Karpas-422 (cell line): ENCODE data around the gene SMG6. TPM values are rescaled to one million over a fixed set of nuclear protein-coding genes. Genes with fewer than 3 reads are reported as not detected.

ENCODE experiments used
- DNase-seq: peaks from one replicate; pipeline ENCODE4 v3.0.0-alpha.2; 2015
- H2AFZ ChIP-seq: fragments of 200-600 bp; sonication (generic); 2 replicates; pipeline ENCODE4 v1.6.1; 2014; ENCODE audit warnings: antibody characterized with exemption, low read length, mixed read lengths
- H3K27ac ChIP-seq: fragments of 200-600 bp; sonication (generic); 2 replicates; pipeline ENCODE4 v1.5.1; 2014; ENCODE audit warnings: mild to moderate bottlenecking, low read length, moderate library complexity
- H3K27me3 ChIP-seq: fragments of 200-600 bp; sonication (generic); 2 replicates; pipeline ENCODE4 v1.6.1; 2014; ENCODE audit warnings: low read length, mixed read lengths
- H3K36me3 ChIP-seq: fragments of 200-600 bp; sonication (generic); 2 replicates; pipeline ENCODE4 v1.6.1; 2014; ENCODE audit warnings: low read length, mixed read lengths; ENCODE audit not compliant: insufficient read depth
- H3K4me1 ChIP-seq: fragments of 200-600 bp; sonication (generic); 2 replicates; pipeline ENCODE4 v1.6.1; 2014; ENCODE audit warnings: mild to moderate bottlenecking, low read length, mixed read lengths
- H3K4me2 ChIP-seq: fragments of 200-600 bp; sonication (generic); 2 replicates; pipeline ENCODE4 v1.6.1; 2014; ENCODE audit warnings: low read length, low read depth, mild to moderate bottlenecking; ENCODE audit not compliant: poor library complexity, severe bottlenecking
- H3K4me3 ChIP-seq: fragments of 200-600 bp; sonication (generic); 2 replicates; pipeline ENCODE4 v1.5.1; 2014; ENCODE audit warnings: mild to moderate bottlenecking, antibody characterized with exemption, low read length, mixed read lengths
- H3K79me2 ChIP-seq: fragments of 200-600 bp; sonication (generic); 2 replicates; pipeline ENCODE4 v1.6.1; 2014; ENCODE audit warnings: mild to moderate bottlenecking, low read length, mixed read lengths
- H3K9ac ChIP-seq: fragments of 200-600 bp; sonication (generic); 2 replicates; pipeline ENCODE4 v1.6.0; 2014; ENCODE audit warnings: low read length
- H3K9me2 ChIP-seq: fragments of 200-600 bp; sonication (generic), shearing (Covaris generic); replicated peaks from 2 replicates; pipeline ENCODE4 v1.6.0; 2014; ENCODE audit warnings: mild to moderate bottlenecking, low read length, moderate library complexity; ENCODE audit not compliant: insufficient read depth
- H3K9me3 ChIP-seq: fragments of 300-700, 200-600 bp; sonication (generic); 2 replicates; pipeline ENCODE4 v1.6.1; 2014; ENCODE audit warnings: low read length, mixed read lengths
- H4K20me1 ChIP-seq: fragments of 200-600 bp; sonication (generic); 2 replicates; pipeline ENCODE4 v1.6.1; 2014; ENCODE audit warnings: mild to moderate bottlenecking, antibody characterized with exemption, low read length, low read depth; ENCODE audit not compliant: insufficient read depth
- total RNA-seq: library from RNA; depleted of rRNA; stranded (reverse); fragments of >200 nt; shearing (Covaris generic); gene quantifications from 2 replicates; pipeline ENCODE4 v1.2.3, GENCODE V29; 2014; ENCODE audit warnings: low replicate concordance

The SMG6 gene
- total RNA-seq, 1 experiment from 2014 or later = 10.2 TPM

DNA sequence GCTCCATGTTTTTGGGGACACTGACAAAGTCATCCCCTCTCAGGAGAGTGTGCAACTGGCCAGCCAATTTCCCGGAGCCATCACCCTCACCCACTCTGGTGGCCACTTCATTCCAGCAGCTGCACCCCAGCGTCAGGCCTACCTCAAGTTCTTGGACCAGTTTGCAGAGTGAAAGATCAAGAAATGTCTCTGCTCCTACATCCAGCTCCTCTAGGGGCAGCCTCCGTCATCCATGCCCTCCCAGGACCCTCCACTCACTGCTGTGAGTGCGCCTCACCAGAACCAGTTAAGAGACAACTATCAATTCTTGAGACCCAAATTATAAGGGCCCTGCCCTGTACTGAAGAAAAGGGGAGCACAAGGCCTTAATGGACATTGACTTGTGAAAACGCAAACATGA lies 260.7 kb downstream of the SMG6 start:
- Histone ChIP-seq H3K27me3 (no peaks in the 10 kb centered on the region), H3K9ac (peak overlapping the region; percentile 84), H3K36me3 (peaks cover 15% of the 10 kb centered on the region), H3K4me1 (peaks cover 28% of the 10 kb centered on the region), H3K9me2 (no peaks in the 10 kb centered on the region), H4K20me1 (no peaks in the 10 kb centered on the region), H3K27ac (no peak overlapping the region), H3K4me2 (peak overlapping the region; percentile 99), H2AFZ (no peak overlapping the region), H3K9me3 (no peaks in the 10 kb centered on the region), H3K4me3 (peak overlapping the region; percentile 95; the same call in 1 of the 2 replicates), H3K79me2 (peaks cover 10% of the 10 kb centered on the region; the same call in 1 of the 2 replicates)
- DNase-seq = no peak

GRCh38 chr17:2042390-2042847 lies 261.2 kb downstream of the SMG6 start:
- Histone ChIP-seq H2AFZ (peak overlapping the region; percentile 67; the same call in 1 of the 2 replicates), H4K20me1 (no peaks in the 10 kb centered on the region; the same call in 1 of the 2 replicates), H3K27me3 (no peaks in the 10 kb centered on the region)

DNA sequence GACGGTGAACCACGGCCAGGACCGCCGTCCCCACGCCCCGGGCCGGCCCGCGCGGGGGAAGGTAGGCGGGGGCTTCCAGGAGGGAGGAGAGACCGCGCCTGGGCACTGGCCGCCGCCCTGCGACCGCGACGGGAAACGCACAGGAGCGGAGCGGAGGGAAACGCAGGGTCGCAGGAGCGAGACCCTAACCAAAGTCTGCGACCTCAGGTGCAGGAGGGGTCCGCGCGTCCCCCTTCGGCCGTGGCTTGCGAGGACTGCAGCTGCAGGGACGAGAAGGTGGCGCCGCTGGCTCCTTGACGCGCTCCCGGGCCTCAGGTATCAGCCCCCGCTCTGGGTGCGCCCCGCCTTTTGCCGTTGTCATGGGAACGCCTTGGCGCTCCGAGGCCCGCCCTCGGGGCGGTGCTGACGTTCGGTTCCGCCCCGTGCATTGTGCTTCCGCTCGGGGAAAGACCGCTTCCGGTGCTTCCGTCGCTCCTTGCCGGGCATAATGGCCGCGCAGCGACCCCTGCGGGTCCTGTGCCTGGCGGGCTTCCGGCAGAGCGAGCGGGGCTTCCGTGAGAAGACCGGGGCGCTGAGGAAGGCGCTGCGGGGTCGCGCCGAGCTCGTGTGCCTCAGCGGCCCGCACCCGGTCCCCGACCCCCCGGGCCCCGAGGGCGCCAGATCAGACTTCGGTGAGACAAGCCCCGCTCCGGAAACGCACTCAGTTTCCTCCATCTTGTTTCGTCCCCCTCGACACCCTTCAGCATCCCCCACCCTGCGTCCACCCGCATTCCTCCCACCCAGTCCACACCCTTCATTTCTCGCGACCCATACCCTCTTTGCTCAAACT lies 261.8 kb downstream of the SMG6 start, which contains the start of gene OVCA2:
Gene OVCA2 (plus strand): TSS at position 462 of the 829 bp plus-strand sequence. CDS start 26 bp downstream, at position 488.
- DNase-seq = peak; percentile 99
- peaks cover 34% of the 10 kb centered on the region for H3K4me1 ChIP-seq
- H2AFZ ChIP-seq = peak within 1 kb of the TSS; percentile 67; the same call in 1 of the 2 replicates

More at GRCh38 chr17:2042390-2042847, 261.2 kb downstream of the SMG6 start:
- H3K4me2 ChIP-seq = peak overlapping the region; percentile 99
- peaks cover 10% of the 10 kb centered on the region; the same call in 1 of the 2 replicates for H3K79me2 ChIP-seq
- peak overlapping the region; percentile 84 for H3K9ac ChIP-seq
- peaks cover 33% of the 10 kb centered on the region for H3K4me1 ChIP-seq
- H3K27ac ChIP-seq = peak overlapping the region; percentile 45
- no peaks in the 10 kb centered on the region for H3K9me2 ChIP-seq
- peaks cover 15% of the 10 kb centered on the region for H3K36me3 ChIP-seq
- no peak for DNase-seq
- H3K9me3 ChIP-seq = no peaks in the 10 kb centered on the region
- peak overlapping the region; percentile 95 for H3K4me3 ChIP-seq

GRCh38 chr17:2040942-2041560 lies 262.5 kb downstream of the SMG6 start:
- Histone ChIP-seq H3K79me2 (peaks cover 10% of the 10 kb centered on the region; the same call in 1 of the 2 replicates), H3K36me3 (peaks cover 24% of the 10 kb centered on the region), H3K4me2 (peak overlapping the region; percentile 99), H3K4me1 (peaks cover 39% of the 10 kb centered on the region), H3K9ac (peak overlapping the region; percentile 84), H3K9me2 (no peaks in the 10 kb centered on the region), H2AFZ (no peak overlapping the region), H3K27ac (no peak overlapping the region), H3K27me3 (no peaks in the 10 kb centered on the region), H4K20me1 (peaks cover 10% of the 10 kb centered on the region; the same call in 1 of the 2 replicates), H3K9me3 (no peaks in the 10 kb centered on the region), H3K4me3 (peak overlapping the region; percentile 95)
- no peak for DNase-seq

More for the DNA sequence above, 261.8 kb downstream of the SMG6 start, which contains the start of gene OVCA2:
- peak within 1 kb of the TSS; percentile 95 for H3K4me3 ChIP-seq
- peaks cover 10% of the 10 kb centered on the region; the same call in 1 of the 2 replicates for H3K79me2 ChIP-seq
- H3K9ac ChIP-seq = peak within 1 kb of the TSS; percentile 84
- H3K36me3 ChIP-seq = peaks cover 17% of the 10 kb centered on the region
- no peaks in the 10 kb centered on the region for H3K9me3 ChIP-seq
- H3K4me2 ChIP-seq = peak within 1 kb of the TSS; percentile 99
- H3K27me3 ChIP-seq = no peaks in the 10 kb centered on the region
- no peaks in the 10 kb centered on the region for H3K9me2 ChIP-seq
- H3K27ac ChIP-seq = peak within 1 kb of the TSS; percentile 45
- peaks cover 4% of the 10 kb centered on the region; the same call in 1 of the 2 replicates for H4K20me1 ChIP-seq

- H3K4me2 ChIP-seq = no peak overlapping the region
- no peaks in the 10 kb centered on the region for H3K9me2 ChIP-seq
- H3K4me3 ChIP-seq = no peak overlapping the region
- H3K79me2 ChIP-seq = peaks cover 10% of the 10 kb centered on the region; the same call in 1 of the 2 replicates
- H3K27me3 ChIP-seq = no peaks in the 10 kb centered on the region
- DNase-seq = no peak
- peaks cover 28% of the 10 kb centered on the region for H3K36me3 ChIP-seq
- H4K20me1 ChIP-seq = peaks cover 17% of the 10 kb centered on the region; the same call in 1 of the 2 replicates
- H3K4me1 ChIP-seq = peaks cover 46% of the 10 kb centered on the region
- H3K9ac ChIP-seq = no peak overlapping the region
- no peak overlapping the region for H3K27ac ChIP-seq
- H3K9me3 ChIP-seq = no peaks in the 10 kb centered on the region
- no peak overlapping the region for H2AFZ ChIP-seq
Measured at GRCh38 chr17:2040219-2040827, 263.3 kb downstream of the SMG6 start.

DNA sequence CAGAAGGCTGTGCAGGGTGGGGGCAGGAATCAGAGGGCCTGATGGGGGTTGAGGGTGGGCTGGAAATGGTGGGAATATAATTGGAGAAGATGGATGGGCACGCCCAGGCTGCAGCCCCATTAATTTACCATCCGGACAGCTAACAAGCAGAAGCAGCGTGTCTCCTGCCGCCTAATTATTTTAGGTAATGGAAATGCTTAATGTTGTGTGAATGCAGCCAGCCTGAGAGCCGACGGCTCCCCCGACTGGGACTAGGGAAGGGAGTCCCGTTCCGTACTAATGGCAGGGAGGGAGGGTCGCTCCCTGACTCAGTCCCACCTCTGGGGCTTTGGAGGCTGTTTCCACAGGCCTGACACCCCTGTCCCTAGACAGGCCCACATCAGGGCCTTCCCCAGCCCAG lies 266.4 kb downstream of the SMG6 start:
- H3K9me3 ChIP-seq = no peaks in the 10 kb centered on the region
- peaks cover 63% of the 10 kb centered on the region for H3K4me1 ChIP-seq
- H3K9me2 ChIP-seq = no peaks in the 10 kb centered on the region
- H3K36me3 ChIP-seq = peaks cover 17% of the 10 kb centered on the region
- H3K9ac ChIP-seq = no peak overlapping the region
- H3K79me2 ChIP-seq = peaks cover 3% of the 10 kb centered on the region
- peaks cover 28% of the 10 kb centered on the region for H4K20me1 ChIP-seq
- H3K4me3 ChIP-seq = no peak overlapping the region
- no peak for DNase-seq
- no peaks in the 10 kb centered on the region for H3K27me3 ChIP-seq
- no peak overlapping the region for H2AFZ ChIP-seq
- H3K4me2 ChIP-seq = no peak overlapping the region
- no peak overlapping the region for H3K27ac ChIP-seq

GRCh38 chr17:2035541-2036488 lies 267.8 kb downstream of the SMG6 start:
- Histone ChIP-seq H3K4me3 (no peak overlapping the region), H3K9me3 (no peaks in the 10 kb centered on the region), H3K9ac (no peak overlapping the region), H3K79me2 (peaks cover 14% of the 10 kb centered on the region), H3K9me2 (no peaks in the 10 kb centered on the region), H2AFZ (no peak overlapping the region), H4K20me1 (peaks cover 28% of the 10 kb centered on the region), H3K27me3 (no peaks in the 10 kb centered on the region), H3K4me1 (peaks cover 68% of the 10 kb centered on the region), H3K27ac (no peak overlapping the region), H3K36me3 (peaks cover 17% of the 10 kb centered on the region), H3K4me2 (peak overlapping the region; percentile 69)
- DNase-seq = peak; percentile 41
